Measurements from ENCODE around the gene ELAVL1. TPM values are rescaled to one million over a fixed set of nuclear protein-coding genes. Genes with fewer than 3 reads are reported as not detected.

The ELAVL1 gene
- total RNA-seq, 1 experiment from 2014 or later, result 75.3 TPM

DNA sequence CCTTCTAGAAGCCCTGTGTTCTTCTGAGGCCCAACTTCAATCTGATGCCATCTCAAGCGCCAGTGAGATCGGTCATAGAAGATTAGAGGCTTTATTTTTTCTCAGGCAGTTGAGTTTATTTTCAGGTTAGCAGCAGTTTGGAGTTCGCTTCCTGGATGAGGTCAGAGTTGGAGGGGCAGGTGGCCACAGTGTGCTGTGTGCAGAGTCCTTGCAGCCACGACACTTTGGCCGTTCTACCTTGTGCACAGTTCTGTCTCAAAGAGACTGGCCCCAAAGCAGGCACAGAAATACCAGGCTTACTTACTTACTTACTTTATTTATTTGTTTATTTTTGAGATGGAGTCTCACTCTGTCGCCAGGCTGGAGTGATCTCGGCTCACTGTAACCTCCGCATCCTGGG lies 15.9 kb upstream of the ELAVL1 start:
- no peak for DNase-seq (ENCODE audit: low read depth)

GRCh38 chr19:8020681-8021080 lies 15.2 kb upstream of the ELAVL1 start:
- no peak for DNase-seq (ENCODE audit: low read depth)

DNA sequence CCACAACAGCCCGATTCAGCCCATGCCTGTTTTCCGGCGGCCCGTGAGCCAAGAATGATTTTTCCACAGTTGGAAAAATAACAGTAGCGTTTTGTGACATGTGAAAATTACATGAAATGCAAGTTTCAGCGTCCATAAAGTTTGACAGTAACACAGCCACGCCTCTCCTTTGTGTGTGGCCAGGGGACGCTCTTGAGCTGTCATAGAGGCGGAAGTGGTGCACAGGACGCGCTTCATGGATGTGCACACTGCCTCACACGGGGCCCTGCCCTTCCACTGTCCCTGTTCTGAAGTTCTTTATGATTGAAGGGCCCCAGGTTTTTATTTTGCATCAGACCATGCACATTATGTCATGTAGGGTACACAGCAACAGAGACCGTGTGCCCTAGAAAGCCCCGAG lies 12.4 kb upstream of the ELAVL1 start:
- no peak for DNase-seq (ENCODE audit: low read depth)

- peak; percentile 37 for DNase-seq (ENCODE audit: low read depth)
Measured at GRCh38 chr19:8004723-8005513, 523 bp downstream of the ELAVL1 start.

DNA sequence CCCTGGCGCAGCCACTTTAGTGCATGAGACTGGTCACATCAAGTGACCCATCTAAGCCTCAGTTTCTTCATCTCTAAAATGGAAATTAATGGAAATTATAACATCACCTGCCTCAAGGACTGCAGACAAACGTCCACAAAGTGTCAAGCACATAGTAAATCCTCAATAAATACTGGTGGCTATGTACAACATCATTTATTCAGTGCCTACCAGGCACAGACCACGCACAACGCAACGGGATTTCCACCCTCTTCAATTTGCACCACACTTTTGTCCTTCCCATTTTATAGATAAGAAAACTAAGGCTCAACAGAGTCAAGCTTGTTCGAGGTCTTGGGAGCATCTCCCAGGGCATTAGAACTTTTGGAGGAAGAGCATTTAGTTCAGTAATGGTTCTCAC lies 1.4 kb downstream of the ELAVL1 start:
- no peak for DNase-seq (ENCODE audit: low read depth)

- DNase-seq (ENCODE audit: low read depth), result peak; percentile 76
Measured at GRCh38 chr19:8001995-8002849, 3.2 kb downstream of the ELAVL1 start.

- no peak for DNase-seq (ENCODE audit: low read depth)
Measured at GRCh38 chr19:8001651-8001994, 3.8 kb downstream of the ELAVL1 start.

- DNase-seq (ENCODE audit: low read depth), result no peak
Measured at GRCh38 chr19:8000298-8001038, 5.0 kb downstream of the ELAVL1 start.

DNA sequence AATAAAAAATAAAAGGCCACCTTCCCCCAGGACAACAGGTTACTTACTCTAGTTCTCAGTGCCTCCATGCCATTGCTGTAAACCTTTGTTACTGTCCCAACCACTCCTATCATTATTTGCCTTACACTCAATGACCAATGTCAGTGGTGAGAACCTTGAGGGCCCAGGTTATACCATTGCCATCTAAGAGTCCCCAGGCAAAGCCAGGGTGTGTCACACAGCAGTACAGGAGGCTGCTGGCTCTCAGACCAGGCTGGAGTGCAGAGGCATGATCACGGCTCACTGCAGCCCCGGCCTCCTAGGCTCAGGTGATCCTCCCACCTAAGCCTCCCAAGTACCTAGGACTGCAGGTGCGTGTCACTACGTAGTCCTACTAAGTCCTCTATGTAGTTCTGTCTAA lies 6.1 kb downstream of the ELAVL1 start:
- no peak for DNase-seq (ENCODE audit: low read depth)

DNA sequence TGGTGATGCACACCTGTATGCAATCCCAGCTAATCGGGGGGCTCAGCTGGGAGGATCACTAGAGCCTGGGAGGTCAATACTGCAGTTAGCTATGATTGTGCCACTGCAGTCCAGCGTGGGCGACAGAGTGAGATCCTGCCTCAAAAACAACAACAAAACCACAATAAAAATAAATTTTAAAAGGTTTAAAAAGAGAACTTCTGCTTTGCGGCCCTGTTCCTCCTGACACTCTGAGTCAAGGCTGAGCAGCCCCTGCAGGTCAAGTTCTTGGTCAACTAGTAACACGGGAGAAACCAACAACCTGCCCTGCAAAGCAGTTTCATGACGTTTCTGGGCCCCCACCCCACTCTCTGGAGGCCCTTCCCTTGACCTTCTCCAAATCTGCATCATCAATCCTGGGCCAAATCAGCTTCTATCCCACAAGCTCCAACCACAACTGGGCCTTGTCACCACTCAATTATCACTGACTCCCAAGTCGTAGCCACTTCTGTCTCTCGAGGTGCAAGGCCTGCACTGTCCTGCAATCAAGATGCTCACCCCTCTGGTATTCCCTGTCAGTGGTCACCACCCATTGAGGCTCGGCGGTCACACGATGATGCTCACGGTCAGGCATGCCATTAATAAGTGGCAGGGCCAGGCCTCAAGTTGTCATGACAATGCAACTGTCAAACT lies 7.5 kb downstream of the ELAVL1 start:
- DNase-seq (ENCODE audit: low read depth), result peak; percentile 26

DNA sequence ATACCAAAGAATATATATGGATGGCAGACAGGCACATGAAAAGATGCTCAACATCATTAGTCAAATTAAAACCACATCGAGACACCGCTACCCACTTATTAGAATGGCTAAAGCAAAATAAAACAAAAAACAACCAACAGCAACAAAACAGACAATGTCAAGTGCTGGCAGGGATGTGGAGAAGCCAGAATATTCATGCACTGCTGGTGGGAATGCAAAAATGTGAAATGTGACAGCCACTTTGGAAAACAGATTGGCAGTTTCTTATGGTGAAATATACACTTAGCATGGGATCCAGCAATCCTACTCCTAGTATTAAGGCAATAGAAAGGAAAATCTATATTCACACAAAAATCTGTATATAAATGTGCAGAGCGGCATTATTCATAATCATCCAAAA lies 8.6 kb downstream of the ELAVL1 start:
- no peak for DNase-seq (ENCODE audit: low read depth)

DNA sequence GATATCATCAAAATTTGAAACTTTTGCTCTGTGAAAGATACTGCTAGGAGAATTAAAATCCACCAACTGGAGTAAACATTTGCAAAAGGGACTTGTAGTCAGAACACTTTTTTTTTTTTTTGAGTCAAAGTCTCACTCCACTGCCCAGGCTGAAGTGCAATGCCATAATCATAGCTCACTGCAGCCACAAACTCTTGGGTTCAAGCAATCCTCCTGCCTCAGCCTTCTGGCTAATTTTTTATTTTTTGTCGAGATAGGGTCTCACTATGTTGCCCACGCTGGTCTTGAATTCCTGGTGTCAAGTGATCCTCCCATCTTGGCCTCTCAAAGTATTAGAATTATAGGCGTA lies 9.7 kb downstream of the ELAVL1 start:
- DNase-seq (ENCODE audit: low read depth), result no peak

GRCh38 chr19:7994928-7995809 lies 10.3 kb downstream of the ELAVL1 start:
- no peak for DNase-seq (ENCODE audit: low read depth)

DNA sequence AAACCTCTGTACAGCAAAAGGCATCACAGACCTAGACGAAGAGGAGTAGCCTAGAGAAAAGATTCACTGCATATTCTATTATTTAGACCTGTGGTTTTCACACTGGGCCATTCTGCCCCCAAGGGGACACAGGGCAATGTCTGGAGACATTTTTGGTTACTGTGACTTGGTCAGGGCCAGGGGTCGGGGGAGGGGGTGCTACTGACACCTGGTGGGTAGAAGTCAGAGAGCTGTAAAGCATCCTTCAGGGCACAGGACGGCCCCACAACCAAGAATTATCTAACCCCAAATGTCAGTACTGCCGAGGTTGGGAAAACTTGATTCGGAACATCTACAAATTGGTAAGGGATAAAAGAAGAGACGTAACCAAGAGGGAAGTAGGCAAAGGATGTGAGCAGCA lies 11.3 kb downstream of the ELAVL1 start:
- DNase-seq (ENCODE audit: low read depth), result no peak

DNA sequence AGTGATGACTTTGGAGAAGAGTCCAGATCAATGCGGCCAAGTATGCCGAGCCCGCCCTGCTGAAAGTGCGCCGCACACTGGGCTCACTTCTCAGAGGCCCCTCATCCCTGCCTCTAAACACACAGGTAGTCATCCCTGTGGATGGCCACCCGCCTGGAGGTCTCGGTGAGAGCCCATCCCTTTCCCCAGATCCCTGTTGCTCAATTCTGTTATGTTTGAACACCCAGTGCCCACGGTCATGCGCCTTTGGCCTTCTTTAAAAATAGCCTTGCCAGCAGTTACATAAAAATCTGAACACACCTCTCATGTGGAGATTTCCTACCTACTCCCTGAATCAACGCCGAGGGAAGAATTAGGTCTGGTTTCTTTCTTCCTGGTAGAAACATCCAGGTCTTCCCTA lies 11.9 kb downstream of the ELAVL1 start:
- no peak for DNase-seq (ENCODE audit: low read depth)

- no peak for DNase-seq (ENCODE audit: low read depth)
Measured at GRCh38 chr19:7992575-7992974, 12.9 kb downstream of the ELAVL1 start.

DNA sequence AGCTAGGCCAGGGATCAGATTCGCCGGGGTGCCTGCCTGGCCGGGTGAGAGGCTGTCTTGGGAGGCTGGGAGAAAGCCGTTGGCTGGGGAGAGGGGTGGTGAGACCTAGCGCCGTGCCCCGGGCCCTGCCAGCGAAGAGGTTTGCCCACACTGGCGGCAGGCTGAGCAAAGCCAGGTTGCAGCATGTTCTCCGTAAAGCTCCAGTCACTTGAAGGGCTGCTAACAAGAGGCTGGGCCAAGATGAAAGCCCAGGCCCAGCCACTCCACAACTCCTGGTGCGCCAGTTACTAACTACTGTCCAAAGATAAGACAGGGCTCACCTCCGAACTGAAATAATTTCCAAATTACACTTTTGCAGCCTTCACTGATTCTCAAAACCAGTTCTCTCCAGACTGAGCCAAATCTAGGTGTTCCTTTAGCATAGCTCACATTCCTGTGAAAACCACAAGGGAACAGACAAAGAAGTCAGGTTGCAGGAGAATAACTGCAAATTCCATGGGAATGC lies 16.3 kb downstream of the ELAVL1 start:
- DNase-seq (ENCODE audit: low read depth), result peak; percentile 52

- peak; percentile 62 for DNase-seq (ENCODE audit: low read depth)
Measured at GRCh38 chr19:7988307-7988706, 17.1 kb downstream of the ELAVL1 start.

GRCh38 chr19:7987114-7987768 lies 18.2 kb downstream of the ELAVL1 start:
- DNase-seq (ENCODE audit: low read depth), result peak; percentile 32

All from M059J (cell line).